ENCODE data around the gene ANKLE2.
A peak's percentile ranks its signal among the peaks of the same experiment; 100 is the strongest.
"Not testable (repeated sequence)": the region's sequence is repeated elsewhere in the genome, so short reads cannot be mapped to it uniquely, and the experiment has no call there.

ANKLE2 gene
- long read RNA-seq, full-length matches to known transcripts = 46 of 76 reads
- long read RNA-seq, partial matches to known transcripts = 15 of 76 reads
- long read RNA-seq, other reads (novel, unspliced or antisense) = 15 of 76 reads

- DNase-seq (ENCODE audit: low read depth in 1 of 2, low spot score in 1 of 2) = peak; percentile 41 to 68
- Histone ChIP-seq H3K27me3 (ENCODE audit: insufficient read depth, poor library complexity, severe bottlenecking) (no peaks in the 10 kb centered on the region), H3K27ac (replicated peaks) (peak within 1 kb of the TSS; percentile 96), H3K4me3 (replicated peaks; ENCODE audit: insufficient read depth, low read length) (peak within 1 kb of the TSS; percentile 80)
- TF ChIP-seq CTCF (IDR thresholded peaks at IDR 0.05; ENCODE audit: insufficient read depth, low read length) (no peak), GABPA (IDR thresholded peaks at IDR 0.05; ENCODE audit: low read depth) (no peak), POLR2AphosphoS5 (IDR thresholded peaks at IDR 0.05; ENCODE audit: low read depth) (peak; percentile 41; the same call in 1 of the 2 replicates), SPI1 (IDR thresholded peaks at IDR 0.05; ENCODE audit: borderline replicate concordance, low read depth) (0 out of 2 replicates have a peak, but pooled peaks have one; percentile 0)
Observed at GRCh38 chr12:132761032-132761920, at the start of gene ANKLE2. ANKLE2 (minus strand) TSS chr12:132761832; CDS start chr12:132761798, 34 bp downstream.

GRCh38 chr12:132809391-132809790 lies 47.8 kb upstream of the ANKLE2 start:
- H3K4me3 ChIP-seq (replicated peaks; ENCODE audit: insufficient read depth, low read length); H3K27me3 ChIP-seq (ENCODE audit: insufficient read depth, poor library complexity, severe bottlenecking); H3K27ac ChIP-seq (replicated peaks): not testable (repeated sequence)
- peak; percentile 9 for TF ChIP-seq CTCF (IDR thresholded peaks at IDR 0.05; ENCODE audit: insufficient read depth, low read length)
- peak in 1 of 2 experiments; percentile 49 for DNase-seq (ENCODE audit: low read depth in 1 of 2, low spot score in 1 of 2)

GRCh38 chr12:132807295-132808092 lies 45.9 kb upstream of the ANKLE2 start:
- H3K27ac ChIP-seq (replicated peaks) = no peak overlapping the region
- no peak for TF ChIP-seq SPI1 (IDR thresholded peaks at IDR 0.05; ENCODE audit: borderline replicate concordance, low read depth)
- no peak for TF ChIP-seq REST (IDR thresholded peaks at IDR 0.05; ENCODE audit: insufficient replicate concordance, low read depth)
- no peak for TF ChIP-seq GABPA (IDR thresholded peaks at IDR 0.05; ENCODE audit: low read depth)
- TF ChIP-seq POLR2AphosphoS5 (IDR thresholded peaks at IDR 0.05; ENCODE audit: low read depth) = no peak
- TF ChIP-seq CTCF (IDR thresholded peaks at IDR 0.05; ENCODE audit: insufficient read depth, low read length) = no peak

GRCh38 chr12:132806857-132807256 lies 45.2 kb upstream of the ANKLE2 start:
- no peak for TF ChIP-seq POLR2AphosphoS5 (IDR thresholded peaks at IDR 0.05; ENCODE audit: low read depth)
- no peak for TF ChIP-seq SPI1 (IDR thresholded peaks at IDR 0.05; ENCODE audit: borderline replicate concordance, low read depth)
- TF ChIP-seq REST (IDR thresholded peaks at IDR 0.05; ENCODE audit: insufficient replicate concordance, low read depth) = no peak
- no peak for TF ChIP-seq GABPA (IDR thresholded peaks at IDR 0.05; ENCODE audit: low read depth)
- no peak for TF ChIP-seq CTCF (IDR thresholded peaks at IDR 0.05; ENCODE audit: insufficient read depth, low read length)
- H3K27ac ChIP-seq (replicated peaks) = no peak overlapping the region
- DNase-seq (ENCODE audit: low read depth in 1 of 2, low spot score in 1 of 2) = no peak
- H3K4me3 ChIP-seq (replicated peaks; ENCODE audit: insufficient read depth, low read length) = no peak overlapping the region
- H3K27me3 ChIP-seq (ENCODE audit: insufficient read depth, poor library complexity, severe bottlenecking) = no peaks in the 10 kb centered on the region

More at GRCh38 chr12:132807295-132808092, 45.9 kb upstream of the ANKLE2 start:
- Histone ChIP-seq H3K27me3 (ENCODE audit: insufficient read depth, poor library complexity, severe bottlenecking) (no peaks in the 10 kb centered on the region), H3K4me3 (replicated peaks; ENCODE audit: insufficient read depth, low read length) (no peak overlapping the region)
- no peak for DNase-seq (ENCODE audit: low read depth in 1 of 2, low spot score in 1 of 2)
